HEK293T (cell line): Measurements from ENCODE around the gene DRICH1.

ENCODE experiments used
- BHLHE40 ChIP-seq: fragments of 450-650 bp; IDR thresholded peaks from 2 replicates; pipeline ENCODE4 v1.6.1; 2016; ENCODE audit warnings: mild to moderate bottlenecking, moderate library complexity, borderline replicate concordance
- ELF4 ChIP-seq: fragments of 450-650 bp; IDR thresholded peaks from 2 replicates; pipeline ENCODE4 v1.6.1; 2017; ENCODE audit warnings: antibody characterized with exemption
- FOXK2 ChIP-seq: fragments of 450-650 bp; IDR thresholded peaks from 2 replicates; pipeline ENCODE4 v1.6.1; 2016; ENCODE audit warnings: mild to moderate bottlenecking
- FOXM1 ChIP-seq: fragments of 450-650 bp; IDR thresholded peaks from 2 replicates; pipeline ENCODE4 v1.6.1; 2017; ENCODE audit warnings: mild to moderate bottlenecking, borderline replicate concordance
- NFRKB ChIP-seq: fragments of 450-650 bp; IDR thresholded peaks from 2 replicates; pipeline ENCODE4 v1.6.1; 2016; ENCODE audit warnings: mild to moderate bottlenecking, moderate library complexity
- SP1 ChIP-seq: fragments of 450-650 bp; IDR thresholded peaks from 2 replicates; pipeline ENCODE4 v1.6.1; 2017
- SUZ12 ChIP-seq: fragments of 450-650 bp; IDR thresholded peaks from 2 replicates; pipeline ENCODE4 v1.6.1; 2016; ENCODE audit warnings: mild to moderate bottlenecking
- TARDBP ChIP-seq: fragments of 450-650 bp; IDR thresholded peaks from 2 replicates; pipeline ENCODE4 v1.6.1; 2016

DNA sequence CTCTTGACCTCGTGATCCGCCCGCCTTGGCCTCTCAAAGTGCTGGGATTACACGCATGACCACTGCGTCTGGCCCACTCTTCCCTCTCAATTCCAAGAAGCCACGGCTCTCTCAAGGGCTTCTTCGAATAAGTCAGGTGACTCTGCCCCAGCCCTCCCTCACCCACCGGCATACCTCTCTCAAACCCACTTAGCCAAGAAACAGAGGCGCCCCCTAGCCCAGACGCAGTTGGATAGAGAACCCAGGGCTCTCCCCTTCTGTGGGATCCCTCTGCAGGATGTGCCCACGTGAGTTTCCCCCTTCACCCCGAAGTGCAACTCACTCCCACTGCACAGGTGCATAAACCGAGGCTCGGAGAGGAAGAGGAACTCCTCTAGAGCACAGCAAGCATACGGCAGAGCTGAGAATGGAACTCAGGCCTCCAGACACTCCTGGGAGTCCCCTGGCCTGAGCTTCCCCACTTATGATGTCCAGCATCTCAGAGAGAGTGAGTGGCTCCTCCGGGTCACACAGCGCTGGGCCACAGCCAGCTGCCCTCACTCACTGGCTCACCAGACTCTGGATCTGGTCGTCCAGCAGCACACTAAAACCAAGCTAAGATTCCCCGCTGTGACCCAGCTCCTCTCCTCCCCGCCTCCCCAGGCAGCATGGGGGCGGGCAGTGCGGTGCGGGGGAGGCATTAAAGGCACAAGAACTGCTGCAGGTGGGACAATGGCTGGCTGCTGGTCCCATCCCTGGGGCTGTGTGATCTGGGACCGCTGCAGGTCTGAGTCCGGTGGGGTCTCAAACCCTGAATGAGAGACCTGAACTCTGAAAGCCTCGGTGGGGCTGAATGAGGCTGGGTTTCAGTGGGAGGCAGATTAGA, 41.9 kb upstream of the DRICH1 start:
- TF ChIP-seq BHLHE40 (no peak), SP1 (no peak), FOXK2 (no peak), SUZ12 (no peak), FOXM1 (no peak), TARDBP (no peak), ELF4 (no peak), NFRKB (no peak)
